ENCODE results near the gene APMAP.
"Not testable (repeated sequence)": the region's sequence is repeated elsewhere in the genome, so short reads cannot be mapped to it uniquely, and the experiment has no call there.

Gene APMAP

DNA sequence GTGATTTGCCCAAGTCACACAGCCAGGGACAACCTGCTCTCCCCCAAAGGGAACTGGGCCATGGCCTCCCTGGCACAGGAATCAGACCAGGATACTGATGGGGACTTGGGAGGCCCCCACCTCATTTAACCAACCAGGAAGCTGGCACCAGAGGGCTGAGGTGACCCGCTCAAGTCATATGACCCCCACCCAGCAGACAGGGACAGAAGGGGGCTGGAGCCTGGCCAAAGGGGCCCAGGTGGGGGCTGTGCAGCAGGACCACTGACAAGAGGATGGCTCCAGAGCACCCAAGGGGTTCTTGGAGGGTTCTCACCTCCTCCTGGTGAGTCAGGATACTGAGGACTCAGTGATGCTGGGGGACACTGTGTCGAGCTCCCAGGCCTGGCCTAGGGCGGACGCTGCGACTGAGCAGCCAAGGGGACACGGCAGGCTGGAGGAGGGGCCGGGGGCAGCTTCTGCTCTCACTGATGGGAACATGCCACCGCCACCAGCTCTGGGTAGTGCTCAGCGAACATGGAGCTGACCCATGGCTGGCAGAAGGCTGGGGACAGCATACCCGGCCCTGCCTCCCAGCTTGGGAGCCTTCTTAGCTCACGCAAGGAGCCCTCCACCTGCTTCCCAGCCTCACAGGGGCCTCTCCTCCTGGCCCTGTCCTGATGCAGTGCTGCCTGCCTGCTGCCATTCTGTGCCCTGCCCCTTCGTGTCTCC is 42.3 kb downstream of the APMAP start:
- ATAC-seq, result no peak

GRCh38 chr20:24949756-24950127 is 42.8 kb downstream of the APMAP start:
- ATAC-seq, result no peak

- peak; percentile 90 to 91 for ATAC-seq
Measured at GRCh38 chr20:24948939-24949679, 43.4 kb downstream of the APMAP start, which contains the start of gene CST7. CST7 (plus strand) TSS chr20:24949269; CDS start chr20:24949506, 237 bp downstream.

DNA sequence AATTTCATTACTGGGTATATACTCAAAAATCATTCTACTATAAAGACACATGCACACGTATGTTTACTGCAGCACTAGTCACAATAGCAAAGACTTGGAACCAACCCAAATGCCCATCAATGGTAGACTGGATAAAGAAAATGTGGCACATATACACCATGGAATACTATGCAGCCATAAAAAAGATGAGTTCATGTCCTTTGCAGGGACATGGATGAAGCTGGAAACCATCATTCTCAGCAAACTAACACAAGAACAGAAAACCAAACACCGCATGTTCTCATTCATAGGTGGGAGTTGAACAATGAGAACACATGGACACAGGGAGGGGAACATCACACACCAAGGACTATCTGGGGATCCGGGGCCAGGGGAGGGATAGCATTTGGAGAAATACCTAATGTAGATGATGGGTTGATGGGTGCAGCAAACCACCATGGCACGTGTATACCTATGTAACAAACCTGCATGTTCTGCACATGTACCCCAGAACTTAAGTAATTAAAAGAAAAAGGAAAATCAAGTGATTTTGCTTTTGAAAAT is 44.1 kb downstream of the APMAP start:
- peak in 1 of 2 donors; percentile 1 for ATAC-seq

GRCh38 chr20:24946376-24946775 is 46.2 kb downstream of the APMAP start:
- ATAC-seq, result not testable (repeated sequence)

DNA sequence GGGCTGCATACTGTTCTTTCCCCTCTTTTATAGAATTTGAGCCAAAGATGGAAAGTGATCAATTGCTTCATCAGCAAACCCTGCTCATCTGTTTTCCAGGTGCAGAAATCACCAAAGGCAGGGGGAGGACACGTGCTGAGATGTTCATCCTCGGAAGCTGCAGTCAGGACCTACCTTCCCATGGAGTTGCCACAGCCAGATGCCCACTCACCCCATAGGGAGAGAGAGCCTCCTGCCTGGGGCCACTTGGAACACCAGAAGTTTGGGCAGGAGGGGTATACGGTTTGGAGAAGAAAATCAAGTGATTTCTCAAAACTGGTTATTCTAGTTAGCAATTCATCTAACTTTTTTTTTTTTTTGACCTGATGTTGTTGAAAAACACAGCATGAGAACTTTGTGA is 48.8 kb downstream of the APMAP start:
- ATAC-seq, result no peak

GRCh38 chr20:24943196-24943595 is 49.4 kb downstream of the APMAP start:
- no peak for ATAC-seq

- ATAC-seq, result no peak
Measured at GRCh38 chr20:24942679-24943078, 49.9 kb downstream of the APMAP start.

- no peak for ATAC-seq
Measured at GRCh38 chr20:24939036-24939435, 53.5 kb downstream of the APMAP start.

DNA sequence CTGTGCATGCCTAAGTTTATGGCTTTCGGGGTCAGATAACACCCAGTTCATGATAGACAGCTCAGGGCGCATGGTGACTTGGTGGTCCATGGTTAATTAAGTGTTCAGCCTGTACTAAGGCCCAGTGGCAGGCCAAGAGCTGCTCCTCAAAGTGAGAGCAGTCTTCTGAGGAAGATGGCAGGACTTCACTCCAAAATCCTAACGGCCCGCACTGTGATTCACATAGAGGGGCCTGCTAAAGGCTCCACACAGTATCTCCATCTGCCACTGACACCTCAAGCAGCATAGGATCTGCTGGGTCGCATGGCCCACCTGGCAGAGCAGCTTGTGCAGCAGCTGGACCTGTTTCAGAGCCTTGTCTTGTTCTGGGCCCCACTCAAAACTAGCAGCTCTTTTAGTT is 54.1 kb downstream of the APMAP start:
- no peak for ATAC-seq

GRCh38 chr20:24937579-24937978 is 55.0 kb downstream of the APMAP start:
- no peak for ATAC-seq

DNA sequence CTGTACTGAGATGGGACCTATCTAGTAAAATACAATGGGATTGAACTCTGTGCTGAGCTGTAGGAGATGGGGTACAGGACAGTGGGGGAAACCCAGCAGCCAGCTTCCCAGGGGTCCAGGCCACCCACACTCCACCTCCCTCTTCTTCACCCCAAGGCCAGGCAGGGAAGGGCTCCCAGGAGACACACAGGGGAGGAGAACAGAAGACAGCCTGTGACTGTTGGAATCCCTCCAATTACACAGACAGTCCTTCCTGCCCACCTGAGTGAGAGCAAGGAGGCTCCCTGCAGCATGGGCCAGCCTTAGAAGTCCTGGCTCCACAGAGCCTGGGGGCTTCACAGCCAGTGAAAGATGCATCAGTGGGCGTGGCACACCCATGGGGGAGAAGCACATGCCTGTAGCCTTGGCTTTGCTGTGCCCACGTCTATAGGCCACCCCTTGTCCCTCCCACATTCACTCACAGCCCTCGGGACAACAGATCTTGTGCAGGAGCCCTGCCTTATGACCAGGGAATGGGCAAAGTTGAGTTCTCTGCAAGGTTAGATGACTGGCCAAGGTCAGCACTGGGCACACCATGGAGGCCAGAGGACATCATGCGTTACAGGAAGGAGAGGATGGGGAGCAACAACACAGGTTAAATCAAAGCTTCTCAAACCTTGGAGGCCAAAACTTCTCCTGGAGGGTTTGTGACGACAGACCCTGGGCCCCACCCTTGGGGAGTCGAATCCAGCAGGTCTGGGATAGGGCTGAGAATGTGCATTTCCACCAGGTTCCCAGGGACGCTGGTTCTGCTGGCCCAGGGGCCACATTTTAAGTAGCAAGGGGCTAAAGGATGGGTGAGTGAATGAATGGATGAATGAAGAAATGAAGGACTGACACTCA is 55.8 kb downstream of the APMAP start:
- ATAC-seq, result no peak

- peak; percentile 41 for ATAC-seq
Measured at GRCh38 chr20:24935766-24936525, 56.6 kb downstream of the APMAP start.

DNA sequence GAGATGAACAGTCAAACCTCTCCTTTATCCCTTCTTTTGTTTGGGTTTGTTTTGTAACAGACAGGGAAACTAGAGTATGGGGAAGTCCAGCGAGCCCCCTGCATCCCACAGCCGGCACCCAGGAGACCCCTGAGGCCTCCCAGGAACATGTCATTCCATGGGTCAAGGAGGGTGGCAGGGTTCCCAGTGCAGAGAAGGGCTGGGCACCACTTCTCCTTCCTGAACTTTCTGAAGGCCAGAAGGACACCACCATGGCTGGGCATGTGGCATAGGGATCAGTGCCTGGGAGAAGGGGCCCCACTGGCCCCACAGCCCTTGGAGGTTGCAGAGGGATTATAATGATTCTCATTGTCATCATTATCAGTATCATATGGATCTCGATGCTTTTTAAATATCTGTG is 57.4 kb downstream of the APMAP start:
- no peak for ATAC-seq

DNA sequence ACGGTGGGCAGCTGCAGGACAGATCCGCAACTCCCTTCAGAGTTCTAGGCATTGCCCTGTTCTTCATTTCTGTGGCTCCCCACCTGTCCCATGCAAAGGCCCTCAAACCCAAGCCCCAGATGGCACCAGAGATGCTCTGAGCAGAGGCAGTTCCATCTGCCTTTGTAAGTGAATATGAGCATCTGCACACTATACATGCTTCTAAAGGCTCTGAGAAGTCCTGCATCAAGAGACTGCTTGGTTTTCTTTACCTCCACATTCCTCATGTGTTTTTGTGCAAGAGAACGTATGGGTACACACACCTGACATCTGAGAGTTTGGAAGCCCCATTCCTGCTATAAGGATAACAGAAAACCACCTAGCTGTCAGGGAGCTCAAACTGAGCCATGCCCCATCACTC is 57.8 kb downstream of the APMAP start:
- ATAC-seq, result no peak

GRCh38 chr20:24934101-24934661 is 58.4 kb downstream of the APMAP start:
- no peak for ATAC-seq

GRCh38 chr20:24933266-24933908 is 59.2 kb downstream of the APMAP start:
- no peak for ATAC-seq

GRCh38 chr20:24931893-24932292 is 60.7 kb downstream of the APMAP start:
- not testable (repeated sequence) for ATAC-seq

DNA sequence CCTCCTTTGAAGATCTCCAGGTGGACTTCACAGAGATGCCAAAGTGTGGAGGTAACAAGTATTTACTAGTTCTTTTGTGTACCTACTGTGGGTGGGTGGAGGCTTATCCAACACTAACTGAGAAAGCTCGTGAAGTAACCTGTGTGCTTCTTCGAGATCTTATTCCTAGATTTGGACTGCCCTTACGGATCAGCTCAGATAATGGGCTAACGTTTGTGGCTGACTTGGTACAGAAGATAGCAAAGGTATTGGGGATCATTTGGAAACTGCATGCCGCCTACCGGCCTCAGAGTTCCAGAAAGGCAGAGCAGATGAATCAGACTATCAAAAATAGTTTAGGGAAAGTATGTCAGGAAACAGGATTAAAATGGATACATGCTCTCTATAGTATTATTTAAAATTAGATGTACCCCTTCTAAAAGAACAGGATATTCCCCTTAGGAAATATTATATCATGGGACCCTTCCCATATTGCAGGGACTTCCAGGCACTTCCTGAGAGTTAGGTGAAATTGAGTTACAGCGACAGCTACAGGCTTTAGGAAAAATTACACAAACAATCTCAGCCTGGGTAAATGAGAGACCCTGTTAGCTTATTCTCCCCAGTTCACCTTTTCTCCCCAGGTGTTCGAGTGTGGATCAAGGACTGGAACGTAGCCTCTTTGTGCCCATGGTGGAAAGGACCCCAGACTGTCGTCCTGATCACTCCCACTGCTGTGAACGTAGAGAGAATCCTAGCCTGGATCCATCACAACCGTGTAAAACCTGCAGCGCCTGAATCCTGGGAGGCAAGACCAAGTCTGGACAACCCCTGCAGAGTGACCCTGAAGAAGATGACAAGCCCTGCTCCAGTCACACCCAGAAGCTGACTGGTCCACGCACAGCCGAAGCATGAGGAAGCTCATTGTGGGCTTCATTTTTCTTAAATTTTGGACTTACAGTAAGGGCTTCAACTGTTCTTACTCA is 61.5 kb downstream of the APMAP start:
- ATAC-seq, result not testable (repeated sequence)
